ENCODE data around the gene ZNF577. TPM values are rescaled to one million over a fixed set of nuclear protein-coding genes. Genes with fewer than 3 reads are reported as not detected.

Gene ZNF577
- total RNA-seq, 1 donor from 2014 or later: 3.1 TPM

- no peak for DNase-seq (ENCODE audit: low read depth, low spot score)
Observed at GRCh38 chr19:51873097-51873496, 14.7 kb downstream of the ZNF577 start.

DNA sequence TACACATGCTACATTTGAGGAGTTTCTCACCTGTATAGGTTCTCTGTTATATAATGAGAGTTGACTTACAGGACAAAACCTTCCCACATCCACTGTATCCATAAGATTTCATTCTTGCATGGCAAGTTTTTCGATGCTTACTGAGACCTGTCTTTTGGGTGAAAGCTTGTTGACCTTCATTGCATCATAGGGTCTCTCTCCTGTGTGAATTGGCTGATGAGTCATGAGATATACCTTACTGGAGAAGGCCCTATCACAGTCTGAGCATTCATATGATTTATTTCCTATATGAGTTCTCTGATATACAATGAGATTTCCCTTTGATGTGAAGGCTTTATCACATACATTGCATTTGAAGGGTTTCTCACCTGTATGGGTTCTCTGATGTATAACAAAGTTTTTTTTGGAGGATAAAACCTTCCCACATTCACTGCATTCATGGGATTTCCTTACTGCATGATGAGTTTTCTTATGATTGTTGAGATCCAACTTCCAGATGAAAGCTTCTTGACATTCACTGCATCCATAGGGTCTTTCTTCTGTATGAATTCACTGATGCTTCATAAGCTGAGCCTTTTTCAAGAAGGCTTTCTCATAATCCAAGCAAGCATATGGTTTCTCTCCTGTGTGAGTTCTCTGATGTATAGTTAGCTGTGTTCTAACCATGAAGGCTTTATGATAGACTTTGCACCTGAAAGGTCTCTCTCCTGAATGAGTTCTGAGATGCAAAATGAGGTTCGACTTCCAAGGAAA is 25.7 kb downstream of the ZNF577 start:
- DNase-seq (ENCODE audit: low read depth, low spot score): no peak

GRCh38 chr19:51837145-51837544 is 50.6 kb downstream of the ZNF577 start:
- no peak for DNase-seq (ENCODE audit: low read depth, low spot score)

DNA sequence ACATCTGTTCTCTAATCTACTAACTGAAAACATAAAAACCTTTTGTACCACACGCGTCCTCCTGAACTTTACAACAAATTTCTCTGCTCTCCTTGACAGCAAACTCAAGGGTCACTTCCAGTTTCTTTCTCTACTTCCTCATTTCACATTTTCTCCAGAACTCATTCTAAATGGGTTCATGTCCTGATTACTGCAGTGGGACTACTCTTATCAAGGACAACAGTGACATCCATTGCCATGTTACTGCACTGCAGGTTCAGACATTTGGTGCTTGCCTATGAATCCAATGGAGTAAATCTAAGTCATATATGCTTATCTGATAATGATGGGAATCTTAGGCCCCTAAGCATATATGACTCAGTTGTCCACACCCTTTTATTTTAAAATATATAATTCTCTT is 57.5 kb downstream of the ZNF577 start:
- DNase-seq (ENCODE audit: low read depth, low spot score): no peak

GRCh38 chr19:51824281-51825005 is 63.3 kb downstream of the ZNF577 start:
- no peak for DNase-seq (ENCODE audit: low read depth, low spot score)

DNA sequence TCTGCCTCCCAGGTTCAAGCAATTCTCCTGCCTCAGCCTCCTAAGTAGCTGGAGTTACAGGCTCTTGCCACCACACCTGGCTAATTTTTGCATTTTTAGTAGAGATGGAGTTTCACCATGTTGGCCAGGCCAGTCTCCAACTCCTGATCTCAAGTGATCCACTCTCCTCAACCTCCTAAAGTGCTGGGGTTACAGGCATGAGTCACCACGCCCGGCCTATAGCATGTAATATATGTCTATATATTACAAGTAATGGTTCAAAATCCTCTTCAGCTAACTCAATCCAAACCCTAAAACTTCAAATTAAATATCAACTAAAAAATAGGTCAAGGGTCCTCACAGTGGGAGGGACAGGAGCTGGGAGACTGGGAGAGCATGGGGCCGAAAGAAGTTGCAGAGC is 64.8 kb downstream of the ZNF577 start:
- no peak for DNase-seq (ENCODE audit: low read depth, low spot score)

- DNase-seq (ENCODE audit: low read depth, low spot score): no peak
Observed at GRCh38 chr19:51822325-51822724, 65.4 kb downstream of the ZNF577 start.

- no peak for DNase-seq (ENCODE audit: low read depth, low spot score)
Observed at GRCh38 chr19:51821921-51822320, 65.8 kb downstream of the ZNF577 start.

DNA sequence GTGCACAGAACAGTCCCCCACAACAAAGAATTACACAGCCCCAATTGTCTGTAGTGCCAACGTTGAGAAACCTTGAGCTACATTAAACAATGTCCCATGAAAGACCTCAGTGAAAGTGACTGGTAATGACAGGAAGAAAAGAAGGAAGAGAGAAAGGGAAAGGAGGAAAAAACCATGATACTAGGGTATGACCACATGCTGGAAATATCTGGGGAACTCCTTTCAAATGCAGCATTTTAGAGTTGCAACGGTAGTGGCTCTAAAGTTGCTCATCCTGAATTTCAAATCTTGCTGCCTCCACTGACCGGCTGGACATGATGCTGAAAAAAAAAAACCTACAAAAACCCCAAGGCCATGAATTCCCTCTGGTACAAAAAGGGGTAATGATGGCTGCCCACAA is 66.3 kb downstream of the ZNF577 start:
- DNase-seq (ENCODE audit: low read depth, low spot score): no peak

Other genes with a start within 250 kb of the ZNF577 start
- not detected in 2 replicates for gene SIGLEC14, start 241.1 kb downstream of the ZNF577 start, total RNA-seq
- 5.1 and 6.8 TPM in 2 replicates for gene SPACA6, start 194.6 kb downstream of the ZNF577 start, total RNA-seq
- gene HAS1, start 164.0 kb downstream of the ZNF577 start, total RNA-seq: not detected in 2 replicates
- not detected in 2 replicates for gene FPR1, start 136.1 kb downstream of the ZNF577 start, total RNA-seq
- gene FPR2, start 126.8 kb downstream of the ZNF577 start, total RNA-seq: not detected in 2 replicates
- gene FPR3, start 92.8 kb downstream of the ZNF577 start, total RNA-seq: not detected in 2 replicates
- gene ZNF649, start 17.1 kb upstream of the ZNF577 start, total RNA-seq: 9.5 and 10.9 TPM in 2 replicates
- 6.4 and 11.1 TPM in 2 replicates for gene ZNF613, start 39.5 kb upstream of the ZNF577 start, total RNA-seq
- 8.5 and 10.6 TPM in 2 replicates for gene ZNF350, start 98.9 kb upstream of the ZNF577 start, total RNA-seq
- gene ZNF615, start 120.3 kb upstream of the ZNF577 start, total RNA-seq: 7.3 and 16.7 TPM in 2 replicates
- 10.5 and 11.8 TPM in 2 replicates for gene ZNF614, start 140.4 kb upstream of the ZNF577 start, total RNA-seq
- gene ZNF432, start 160.9 kb upstream of the ZNF577 start, total RNA-seq: 4.6 and 7.2 TPM in 2 replicates
- gene ZNF841, start 207.8 kb upstream of the ZNF577 start, total RNA-seq: 11.3 and 16.4 TPM in 2 replicates

Data from pulmonary artery endothelial cell (primary cell).